GM18507 (cell line): ENCODE measurements around the gene SERTAD1.
"Not testable (repeated sequence)": the region's sequence is repeated elsewhere in the genome, so short reads cannot be mapped to it uniquely, and the experiment has no call there.

Experiments used
- DNase-seq: peaks from one replicate; pipeline ENCODE4 v3.0.0; 2011; ENCODE audit warnings: low read depth; ENCODE audit not compliant: insufficient read length; ENCODE audit errors: extremely low spot score
- FAIRE-seq: peaks from 2 replicates; lab custom pipeline; 2011; peaks lifted over from hg19 to GRCh38; lab: Jason Lieb, UNC

Gene SERTAD1

GRCh38 chr19:40425450-40426287, at the start of gene SERTAD1:
Gene SERTAD1, minus strand, starts transcription at chr19:40425992. Its CDS starts 2,446 bp downstream, at chr19:40423546.
- FAIRE-seq (peak; percentile 98), DNase-seq (peak; percentile 96)

DNA sequence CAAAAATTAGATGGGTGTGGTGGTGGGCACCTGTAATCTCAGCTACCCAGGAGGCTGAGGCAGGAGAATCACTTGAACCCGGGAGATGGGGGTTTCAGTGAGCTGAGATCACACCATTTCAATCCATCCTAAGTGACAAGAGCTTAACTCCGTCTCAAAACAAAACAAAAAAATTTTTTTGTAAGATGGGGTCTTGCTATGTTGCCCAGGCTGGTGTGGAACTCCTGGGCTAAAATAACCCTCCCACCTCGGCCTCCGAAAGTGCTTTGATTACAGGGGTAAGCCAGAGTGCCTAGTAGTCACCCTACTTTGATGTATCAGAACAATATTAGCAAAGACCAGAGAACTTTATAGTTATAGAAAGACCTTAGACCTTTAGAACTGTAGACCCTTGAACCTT, 48.9 kb upstream of the SERTAD1 start:
- FAIRE-seq (no peak), DNase-seq (no peak)

DNA sequence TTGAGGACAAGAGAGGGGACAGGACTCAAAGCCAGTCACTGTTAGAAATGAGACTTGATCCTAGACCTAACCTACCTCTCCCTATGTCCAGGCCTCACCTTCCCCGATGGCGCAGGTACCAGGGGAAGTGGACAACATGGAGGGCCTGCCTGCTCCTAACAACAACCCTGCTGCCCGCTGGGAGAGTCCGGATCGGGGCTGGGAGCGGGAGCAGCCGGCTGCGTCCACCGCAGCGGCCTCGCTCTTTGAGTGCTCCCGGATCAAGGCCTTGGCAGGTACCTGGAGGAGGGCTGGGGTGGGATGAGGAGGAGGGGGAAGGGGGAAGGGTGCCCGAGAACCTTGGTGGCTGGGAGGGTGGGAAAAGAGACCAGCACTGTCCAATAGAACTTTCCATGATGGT, 46.7 kb upstream of the SERTAD1 start:
- DNase-seq (no peak), FAIRE-seq (no peak)

DNA sequence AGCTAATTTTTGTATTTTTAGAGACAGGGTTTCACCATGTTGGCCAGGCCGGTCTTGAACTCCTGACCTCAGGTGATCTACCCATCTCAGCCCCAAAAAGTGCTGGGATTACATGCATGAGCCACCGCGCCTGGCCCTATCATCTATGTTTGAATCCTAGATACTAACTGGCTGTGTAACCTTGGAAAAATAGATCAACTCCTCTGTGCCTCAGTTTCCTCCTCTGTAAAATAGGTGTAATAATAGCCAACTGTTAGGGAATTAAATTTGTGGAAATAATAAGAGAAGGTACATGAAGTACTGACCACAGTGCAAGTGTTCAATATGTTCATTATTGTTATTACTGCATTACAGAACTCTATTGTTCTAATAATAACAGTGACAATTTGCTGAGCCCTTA, 45.3 kb upstream of the SERTAD1 start:
- DNase-seq (no peak), FAIRE-seq (no peak)

DNA sequence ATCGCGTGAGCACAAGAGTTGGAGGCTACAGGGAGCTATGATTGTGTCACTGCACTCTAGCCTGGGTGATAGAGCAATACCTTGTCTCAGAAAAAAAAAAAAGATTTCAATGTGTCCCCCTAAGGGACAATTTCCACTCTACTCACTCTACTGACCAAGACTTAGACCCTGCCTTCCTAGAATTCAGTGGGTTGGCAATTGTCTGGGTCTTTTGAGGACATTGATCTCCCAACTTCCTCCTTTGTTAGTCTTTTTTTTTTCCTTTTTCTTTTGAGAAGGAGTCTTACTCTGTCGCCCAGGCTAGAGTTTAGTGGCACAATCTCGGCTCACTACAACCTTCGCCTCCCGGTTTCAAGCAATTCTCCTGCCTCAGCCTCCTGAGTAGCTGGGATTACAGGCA, 43.2 kb upstream of the SERTAD1 start:
- FAIRE-seq, result no peak
- no peak for DNase-seq

- FAIRE-seq, result no peak
- DNase-seq, result no peak
These were observed 41.4 kb upstream of the SERTAD1 start, which contains the start of gene SPTBN4 for GRCh38 chr19:40466985-40467734. Gene SPTBN4, plus strand, starts transcription at chr19:40467001. Its CDS starts 5,621 bp downstream, at chr19:40472622.

DNA sequence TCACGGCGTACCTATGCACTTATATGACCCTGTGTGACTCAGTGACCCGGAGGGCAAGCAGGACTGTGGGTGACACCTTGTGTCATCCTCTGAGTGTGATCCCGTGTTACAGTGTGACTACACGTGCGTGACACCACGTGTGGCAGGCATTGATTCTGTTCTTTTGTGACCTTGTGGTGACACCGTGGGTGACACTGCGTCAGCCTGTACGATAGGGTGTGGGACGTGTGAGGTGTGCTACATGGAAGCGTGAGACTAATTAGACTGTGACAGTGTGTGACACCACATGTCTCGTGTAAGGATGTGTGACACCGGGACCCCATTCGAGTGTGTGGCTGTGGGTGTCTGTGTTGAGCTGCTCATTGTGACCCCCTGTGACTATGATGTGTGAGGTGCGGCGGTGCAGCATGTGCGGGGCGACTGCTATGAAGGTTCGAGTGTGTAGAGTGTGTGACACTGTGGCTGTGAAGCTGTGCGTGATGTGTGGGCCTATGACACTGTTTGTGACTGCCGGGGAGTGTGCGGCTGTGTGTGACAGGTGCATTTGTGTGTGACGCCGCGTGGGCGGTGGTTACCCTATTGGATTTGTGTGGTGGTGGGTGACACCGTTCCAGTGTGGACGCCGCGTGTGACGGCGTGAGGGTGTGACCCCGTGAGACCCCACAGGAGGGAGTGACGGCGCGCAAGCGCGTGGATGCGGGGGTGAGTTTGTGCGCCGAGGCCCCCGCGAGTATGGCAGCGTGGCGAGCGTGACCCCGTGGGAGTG, 40.6 kb upstream of the SERTAD1 start:
- no peak for DNase-seq
- FAIRE-seq, result no peak

GRCh38 chr19:40465557-40466218, 39.9 kb upstream of the SERTAD1 start, which contains the start of gene BLVRB:
Gene BLVRB, minus strand, starts transcription at chr19:40465745. Its CDS starts 57 bp downstream, at chr19:40465688.
- DNase-seq (peak; percentile 95), FAIRE-seq (peak; percentile 97)

GRCh38 chr19:40465025-40465556, 39.3 kb upstream of the SERTAD1 start:
- no peak for DNase-seq

DNA sequence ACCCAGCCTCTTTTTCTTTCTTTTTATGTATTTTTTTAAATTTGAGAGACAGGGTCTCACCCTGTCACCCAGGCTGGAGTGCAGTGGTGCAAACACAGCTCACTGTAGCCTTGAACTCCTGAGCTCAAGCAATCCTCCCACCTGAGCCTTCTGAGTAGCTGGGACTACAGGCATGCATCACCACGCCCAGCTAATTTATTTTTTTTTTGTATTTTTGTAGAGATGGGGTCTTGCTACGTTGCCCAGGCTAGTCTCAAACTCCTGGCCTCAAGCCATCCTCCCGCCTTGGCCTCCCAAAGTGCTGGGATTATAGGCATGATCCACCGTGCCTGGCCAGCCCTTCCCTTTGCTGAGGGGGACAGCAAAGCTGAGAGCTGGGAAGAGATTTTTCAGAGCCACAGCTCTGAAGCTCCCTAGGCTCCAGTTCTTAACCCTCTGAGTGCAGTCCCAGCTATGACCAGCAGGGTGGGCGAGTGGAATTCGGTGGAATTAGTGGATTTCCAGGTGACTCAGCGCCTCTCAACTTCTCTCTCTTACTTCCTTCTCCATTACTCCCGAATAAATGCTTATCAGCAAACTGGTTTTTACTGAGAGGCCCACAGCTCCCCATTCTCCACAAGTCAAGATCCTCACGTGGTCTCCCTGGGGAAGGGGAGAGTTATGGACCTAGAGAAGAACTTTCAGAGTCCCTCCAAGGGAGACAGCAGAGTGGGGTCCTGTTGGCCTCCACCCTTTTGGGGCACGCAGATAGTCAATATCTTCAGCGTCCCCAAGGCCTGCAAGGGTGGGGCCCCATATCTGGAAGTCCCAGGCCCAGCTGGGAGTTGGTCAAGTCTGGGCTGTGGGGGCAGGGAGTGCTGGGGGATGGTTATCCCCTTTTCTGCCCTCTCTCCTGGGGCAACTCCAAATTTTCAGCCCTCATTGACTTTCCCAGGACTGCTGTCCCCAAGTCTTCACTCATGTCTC, 38.5 kb upstream of the SERTAD1 start:
- peak; percentile 78 for FAIRE-seq
- no peak for DNase-seq

More at GRCh38 chr19:40465025-40465556, 39.3 kb upstream of the SERTAD1 start:
- no peak for FAIRE-seq

GRCh38 chr19:40463587-40464037, 37.8 kb upstream of the SERTAD1 start:
- DNase-seq, FAIRE-seq: not testable (repeated sequence)

- peak; percentile 59 for FAIRE-seq
- DNase-seq, result no peak
These were observed 36.0 kb upstream of the SERTAD1 start for GRCh38 chr19:40461669-40462221.

- no peak for FAIRE-seq
- DNase-seq, result no peak
These were observed 34.4 kb upstream of the SERTAD1 start for GRCh38 chr19:40460185-40460584.

DNA sequence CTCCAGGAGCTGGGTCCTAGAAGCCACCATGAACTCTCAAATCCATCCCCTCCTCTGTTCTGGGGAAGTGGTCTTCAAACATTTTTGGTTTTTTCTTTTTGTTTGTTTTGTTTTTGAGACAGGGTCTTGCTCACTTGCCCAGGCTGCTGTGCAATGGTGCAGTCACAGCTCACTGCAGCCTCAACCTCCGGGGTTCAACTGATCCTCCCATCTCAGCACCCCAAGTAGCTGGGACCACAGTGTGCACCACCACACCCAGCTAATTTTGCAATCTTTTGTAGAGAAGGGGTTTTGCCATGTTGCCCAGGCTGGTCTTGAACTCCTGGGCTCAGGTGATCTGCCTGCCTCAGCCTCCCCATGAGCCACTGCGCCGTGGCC, 32.8 kb upstream of the SERTAD1 start:
- no peak for FAIRE-seq

DNA sequence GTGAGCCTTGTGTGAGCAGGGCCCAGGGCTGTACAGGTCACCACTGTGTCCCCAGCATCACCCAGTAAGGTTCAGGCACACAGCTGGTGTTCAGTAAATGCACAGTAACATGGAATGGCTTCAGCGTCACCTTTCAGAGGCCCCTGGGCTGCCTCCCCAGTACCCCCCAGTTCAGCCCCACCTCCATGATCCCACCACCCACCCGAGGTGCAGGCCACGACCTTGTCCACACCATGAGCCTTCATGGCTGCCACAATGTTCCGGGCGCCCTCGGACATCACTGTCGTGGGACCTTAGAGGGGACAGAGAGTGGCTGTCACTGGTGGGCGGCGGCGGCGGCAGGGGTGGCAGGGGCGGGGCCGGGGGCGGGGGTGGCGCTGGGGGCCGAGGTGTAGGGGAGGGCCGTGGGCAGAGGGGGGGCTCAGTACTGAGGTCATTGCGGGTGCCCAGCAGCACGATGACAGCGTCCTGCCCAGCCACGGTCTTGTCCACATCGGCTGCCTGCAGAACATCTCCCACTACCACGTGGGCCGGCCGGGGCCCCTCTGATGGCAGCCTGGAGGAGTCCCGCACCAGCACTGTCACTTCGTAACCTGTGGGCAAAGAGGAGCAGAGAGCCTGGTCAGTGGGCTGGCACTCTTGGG, 32.3 kb upstream of the SERTAD1 start:
- no peak for DNase-seq
- no peak for FAIRE-seq

More for the DNA sequence above, 32.8 kb upstream of the SERTAD1 start:
- DNase-seq, result no peak

DNA sequence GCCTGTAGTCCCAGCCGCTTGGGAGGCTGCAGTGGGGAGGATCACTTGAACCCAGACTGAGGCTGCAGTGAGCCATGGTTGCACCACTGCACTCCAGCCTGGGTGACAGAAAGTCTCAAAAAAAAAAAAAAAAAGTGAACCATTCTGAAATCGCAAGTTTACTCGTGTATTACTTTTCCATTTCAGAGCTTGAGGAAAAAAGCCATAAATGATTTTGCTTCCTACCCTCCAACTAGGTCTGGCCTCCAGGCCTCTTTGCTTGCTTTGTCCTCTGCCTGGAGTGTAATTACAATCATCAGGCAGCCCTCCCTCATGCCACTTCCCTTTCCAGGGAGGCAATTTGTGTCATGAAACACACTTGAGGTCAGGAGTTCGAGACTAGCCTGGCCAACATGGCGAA, 31.3 kb upstream of the SERTAD1 start:
- FAIRE-seq (no peak), DNase-seq (no peak)

DNA sequence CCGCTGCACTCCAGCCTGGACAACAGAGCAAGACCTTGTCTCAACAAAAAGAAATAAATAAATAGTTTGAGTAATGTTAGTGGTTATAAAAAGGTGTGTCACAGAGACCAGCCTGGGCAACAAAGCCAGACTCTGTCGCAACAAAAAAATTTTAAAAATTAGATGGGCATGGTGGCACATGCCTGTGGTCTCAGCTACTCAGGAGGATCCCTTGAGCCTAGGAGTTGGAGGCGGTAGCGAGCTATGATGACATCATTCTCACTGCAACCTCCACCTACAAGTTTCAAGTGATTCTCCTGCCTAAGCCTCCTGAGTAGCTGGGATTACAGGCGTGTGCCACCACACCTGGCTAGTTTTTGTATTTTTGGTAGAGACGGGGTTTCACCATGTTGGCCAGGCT, 28.2 kb upstream of the SERTAD1 start:
- FAIRE-seq, DNase-seq: not testable (repeated sequence)
